Activated naive CD8-positive, alpha-beta T cell treated with anti-CD3 and anti-CD28 coated beads for 36 hours (primary cell): ENCODE measurements around the gene BLID. TPM values are rescaled to one million over a fixed set of nuclear protein-coding genes. Genes with fewer than 3 reads are reported as not detected.
A peak's percentile ranks its signal among the peaks of the same experiment; 100 is the strongest.

Experiments
- DNase-seq: peaks from one replicate; pipeline ENCODE4 v3.0.0; 2021
- H3K27ac Mint-ChIP-seq: one replicate; pipeline ENCODE4 v1.8.0; 2022; ENCODE audit warnings: mild to moderate bottlenecking, moderate library complexity, mixed read lengths
- H3K27me3 Mint-ChIP-seq: one replicate; pipeline ENCODE4 v1.8.0; 2022; ENCODE audit warnings: mild to moderate bottlenecking, mixed read lengths
- H3K36me3 Mint-ChIP-seq: one replicate; pipeline ENCODE4 v1.8.0; 2021; ENCODE audit warnings: mild to moderate bottlenecking, mixed read lengths
- H3K4me1 Mint-ChIP-seq: one replicate; pipeline ENCODE4 v1.8.0; 2021; ENCODE audit warnings: mixed read lengths
- H3K4me3 Mint-ChIP-seq: one replicate; pipeline ENCODE4 v1.8.0; 2022; ENCODE audit warnings: mild to moderate bottlenecking, moderate library complexity, mixed read lengths
- H3K9me3 Mint-ChIP-seq: one replicate; pipeline ENCODE4 v1.8.0; 2022; ENCODE audit warnings: mixed read lengths
- total RNA-seq, 2 experiments: library from RNA; stranded (reverse); gene quantifications; one replicate each; pipeline ENCODE4 v1.2.3, GENCODE V29; 2021

BLID gene
- total RNA-seq, 2 experiments from 2014 or later, result not detected

GRCh38 chr11:122091835-122092234 lies 24.2 kb downstream of the BLID start:
- Mint-ChIP-seq H3K27ac (no peak overlapping the region), H3K9me3 (no peaks in the 10 kb centered on the region), H3K27me3 (peaks cover 32% of the 10 kb centered on the region), H3K4me3 (no peak overlapping the region), H3K4me1 (no peaks in the 10 kb centered on the region), H3K36me3 (no peaks in the 10 kb centered on the region)
- DNase-seq, result no peak

- Mint-ChIP-seq H3K36me3 (no peaks in the 10 kb centered on the region), H3K4me1 (no peaks in the 10 kb centered on the region), H3K27ac (no peak overlapping the region), H3K4me3 (no peak overlapping the region), H3K27me3 (peaks cover 14% of the 10 kb centered on the region), H3K9me3 (no peaks in the 10 kb centered on the region)
- DNase-seq, result no peak
Measured at GRCh38 chr11:122089111-122089510, 26.9 kb downstream of the BLID start.

- H3K9me3 Mint-ChIP-seq, result no peaks in the 10 kb centered on the region
- no peaks in the 10 kb centered on the region for H3K36me3 Mint-ChIP-seq
- no peak for DNase-seq
- H3K4me1 Mint-ChIP-seq, result no peaks in the 10 kb centered on the region
- H3K27me3 Mint-ChIP-seq, result peaks cover 5% of the 10 kb centered on the region
- no peak overlapping the region for H3K27ac Mint-ChIP-seq
- H3K4me3 Mint-ChIP-seq, result peak overlapping the region; percentile 2
Measured at GRCh38 chr11:122085712-122086111, 30.3 kb downstream of the BLID start.

- no peak for DNase-seq
- Mint-ChIP-seq H3K4me1 (no peaks in the 10 kb centered on the region), H3K36me3 (no peaks in the 10 kb centered on the region), H3K4me3 (no peak overlapping the region), H3K27ac (no peak overlapping the region), H3K9me3 (no peaks in the 10 kb centered on the region), H3K27me3 (peaks cover 5% of the 10 kb centered on the region)
Measured at GRCh38 chr11:122085264-122085663, 30.8 kb downstream of the BLID start.

- H3K36me3 Mint-ChIP-seq, result no peaks in the 10 kb centered on the region
- no peaks in the 10 kb centered on the region for H3K9me3 Mint-ChIP-seq
- H3K4me3 Mint-ChIP-seq, result no peak overlapping the region
- H3K27me3 Mint-ChIP-seq, result peaks cover 3% of the 10 kb centered on the region
- DNase-seq, result no peak
- H3K4me1 Mint-ChIP-seq, result no peaks in the 10 kb centered on the region
- no peak overlapping the region for H3K27ac Mint-ChIP-seq
Measured at GRCh38 chr11:122082205-122082604, 33.8 kb downstream of the BLID start.

GRCh38 chr11:122081073-122081472 lies 34.9 kb downstream of the BLID start:
- no peak for DNase-seq
- Mint-ChIP-seq H3K9me3 (no peaks in the 10 kb centered on the region), H3K27ac (no peak overlapping the region)

GRCh38 chr11:122077459-122077858 lies 38.6 kb downstream of the BLID start:
- no peak for DNase-seq
- no peak overlapping the region for H3K27ac Mint-ChIP-seq
- no peaks in the 10 kb centered on the region for H3K9me3 Mint-ChIP-seq
- peaks cover 3% of the 10 kb centered on the region for H3K27me3 Mint-ChIP-seq
- no peak overlapping the region for H3K4me3 Mint-ChIP-seq
- H3K4me1 Mint-ChIP-seq, result no peaks in the 10 kb centered on the region
- H3K36me3 Mint-ChIP-seq, result no peaks in the 10 kb centered on the region

More at GRCh38 chr11:122081073-122081472, 34.9 kb downstream of the BLID start:
- no peaks in the 10 kb centered on the region for H3K4me1 Mint-ChIP-seq
- H3K36me3 Mint-ChIP-seq, result no peaks in the 10 kb centered on the region
- peaks cover 3% of the 10 kb centered on the region for H3K27me3 Mint-ChIP-seq
- H3K4me3 Mint-ChIP-seq, result no peak overlapping the region

- no peaks in the 10 kb centered on the region for H3K4me1 Mint-ChIP-seq
- H3K9me3 Mint-ChIP-seq, result no peaks in the 10 kb centered on the region
- H3K4me3 Mint-ChIP-seq, result no peak overlapping the region
- DNase-seq, result no peak
- no peaks in the 10 kb centered on the region for H3K36me3 Mint-ChIP-seq
- H3K27me3 Mint-ChIP-seq, result peaks cover 3% of the 10 kb centered on the region
- H3K27ac Mint-ChIP-seq, result no peak overlapping the region
Measured at GRCh38 chr11:122076512-122077120, 39.4 kb downstream of the BLID start.

GRCh38 chr11:122075016-122075415 lies 41.0 kb downstream of the BLID start:
- no peak for DNase-seq
- Mint-ChIP-seq H3K9me3 (no peaks in the 10 kb centered on the region), H3K36me3 (no peaks in the 10 kb centered on the region), H3K4me3 (no peak overlapping the region), H3K27ac (no peak overlapping the region), H3K27me3 (peaks cover 3% of the 10 kb centered on the region), H3K4me1 (no peaks in the 10 kb centered on the region)

- no peak for DNase-seq
Measured at GRCh38 chr11:122074022-122074421, 42.0 kb downstream of the BLID start.

GRCh38 chr11:122071709-122072202 lies 44.3 kb downstream of the BLID start:
- no peak overlapping the region for H3K4me3 Mint-ChIP-seq
- DNase-seq, result no peak
- H3K4me1 Mint-ChIP-seq, result no peaks in the 10 kb centered on the region
- no peaks in the 10 kb centered on the region for H3K36me3 Mint-ChIP-seq
- no peaks in the 10 kb centered on the region for H3K9me3 Mint-ChIP-seq
- H3K27me3 Mint-ChIP-seq, result peaks cover 8% of the 10 kb centered on the region
- H3K27ac Mint-ChIP-seq, result no peak overlapping the region

More at GRCh38 chr11:122074022-122074421, 42.0 kb downstream of the BLID start:
- H3K27ac Mint-ChIP-seq, result no peak overlapping the region
- H3K4me3 Mint-ChIP-seq, result no peak overlapping the region
- H3K9me3 Mint-ChIP-seq, result no peaks in the 10 kb centered on the region
- H3K36me3 Mint-ChIP-seq, result no peaks in the 10 kb centered on the region
- H3K27me3 Mint-ChIP-seq, result peaks cover 9% of the 10 kb centered on the region
- no peaks in the 10 kb centered on the region for H3K4me1 Mint-ChIP-seq

GRCh38 chr11:122069707-122070360 lies 46.2 kb downstream of the BLID start:
- H3K9me3 Mint-ChIP-seq, result no peaks in the 10 kb centered on the region
- H3K4me1 Mint-ChIP-seq, result no peaks in the 10 kb centered on the region
- peak; percentile 1 for DNase-seq
- no peak overlapping the region for H3K4me3 Mint-ChIP-seq
- H3K27ac Mint-ChIP-seq, result no peak overlapping the region
- H3K27me3 Mint-ChIP-seq, result peaks cover 8% of the 10 kb centered on the region
- H3K36me3 Mint-ChIP-seq, result no peaks in the 10 kb centered on the region

GRCh38 chr11:122068837-122069236 lies 47.2 kb downstream of the BLID start:
- Mint-ChIP-seq H3K4me3 (no peak overlapping the region), H3K36me3 (no peaks in the 10 kb centered on the region), H3K9me3 (no peaks in the 10 kb centered on the region), H3K27me3 (peaks cover 8% of the 10 kb centered on the region), H3K4me1 (no peaks in the 10 kb centered on the region), H3K27ac (no peak overlapping the region)
- DNase-seq, result no peak

GRCh38 chr11:122068141-122068540 lies 47.9 kb downstream of the BLID start:
- H3K36me3 Mint-ChIP-seq, result no peaks in the 10 kb centered on the region
- H3K9me3 Mint-ChIP-seq, result no peaks in the 10 kb centered on the region
- no peak for DNase-seq
- H3K27ac Mint-ChIP-seq, result no peak overlapping the region
- H3K27me3 Mint-ChIP-seq, result peaks cover 8% of the 10 kb centered on the region
- no peaks in the 10 kb centered on the region for H3K4me1 Mint-ChIP-seq
- no peak overlapping the region for H3K4me3 Mint-ChIP-seq
